H1 (cell line): ENCODE data around the gene PRR7. TPM values are rescaled to one million over a fixed set of nuclear protein-coding genes. Genes with fewer than 3 reads are reported as not detected.

Experiments used
- ASH2L ChIP-seq: fragments of 200-600, 300-600 bp; sonication (generic); IDR thresholded peaks from one replicate; pipeline ENCODE4 v1.7.1; 2017; ENCODE audit warnings: low read length
- BACH1 ChIP-seq: IDR thresholded peaks from 2 replicates; pipeline ENCODE4 v1.6.1; 2012; ENCODE audit warnings: low read length, improper control_type of control experiment
- BRCA1 ChIP-seq: IDR thresholded peaks from 2 replicates; pipeline ENCODE4 v1.6.1; 2012; ENCODE audit warnings: low read depth, low read length, improper control_type of control experiment
- CHD1 ChIP-seq: IDR thresholded peaks from 2 replicates; pipeline ENCODE4 v1.6.1; 2012; ENCODE audit warnings: low read depth, low read length, improper control_type of control experiment
- EGR1 ChIP-seq: IDR thresholded peaks from 2 replicates; pipeline ENCODE4 v1.6.1; 2011; ENCODE audit warnings: low read depth, low read length, borderline replicate concordance
- GTF2F1 ChIP-seq: IDR thresholded peaks from 2 replicates; pipeline ENCODE4 v1.6.1; 2012; ENCODE audit warnings: low read depth, low read length, improper control_type of control experiment, borderline replicate concordance
- HDAC2 ChIP-seq, 2 experiments: fragments of 300-600 bp in 1 of 2; sonication (generic) in 1 of 2; IDR thresholded peaks; 2 replicates each; pipeline ENCODE4 v1.6.1; 2011 to 2012; ENCODE audit warnings: low read depth in 2 of 2, low read length in 2 of 2, mild to moderate bottlenecking in 2 of 2, moderate library complexity in 2 of 2, borderline replicate concordance in 1 of 2, inconsistent platforms in 1 of 2
- JUN ChIP-seq: IDR thresholded peaks from 2 replicates; pipeline ENCODE4 v1.6.1; 2011; ENCODE audit warnings: low read depth, mild to moderate bottlenecking, improper control_type of control experiment, low read length
- KDM5A ChIP-seq: fragments of 200-600 bp; IDR thresholded peaks from 2 replicates; pipeline ENCODE4 v1.7.1; 2012; ENCODE audit warnings: mild to moderate bottlenecking, low read length, inconsistent platforms, mixed read lengths
- MAFK ChIP-seq: IDR thresholded peaks from 2 replicates; pipeline ENCODE4 v1.6.1; 2012; ENCODE audit warnings: low read depth, mild to moderate bottlenecking, improper control_type of control experiment, low read length
- RBBP5 ChIP-seq: IDR thresholded peaks from 2 replicates; pipeline ENCODE4 v1.7.1; 2012; ENCODE audit warnings: low read depth, mild to moderate bottlenecking, inconsistent platforms, low read length, moderate library complexity, borderline replicate concordance
- RXRA ChIP-seq: IDR thresholded peaks from 2 replicates; pipeline ENCODE4 v1.6.1; 2011; ENCODE audit warnings: low read depth, mild to moderate bottlenecking, low read length, moderate library complexity; ENCODE audit not compliant: insufficient read depth
- SP2 ChIP-seq: IDR thresholded peaks from 2 replicates; pipeline ENCODE4 v1.6.1; 2012; ENCODE audit warnings: mild to moderate bottlenecking, low read length, inconsistent platforms
- SRF ChIP-seq: IDR thresholded peaks from 2 replicates; pipeline ENCODE4 v1.6.1; 2011; ENCODE audit warnings: mild to moderate bottlenecking, low read depth, low read length, moderate library complexity
- YY1 ChIP-seq: IDR thresholded peaks from 2 replicates; pipeline ENCODE4 v1.6.1; 2011; ENCODE audit warnings: low read depth, mild to moderate bottlenecking, low read length
- polyA plus RNA-seq, 7 experiments: library from polyadenylated mRNA; depleted of rRNA in 3 of 7; stranded (reverse) in 5 of 7; unstranded in 2 of 7; fragments of >200 nt in 5 of 7; fragments of 200-250 nt in 2 of 7; gene quantifications; 1 replicate in 5 of 7; 2 replicates in 1 of 7; 4 replicates in 1 of 7; pipeline versions ENCODE4 v1.2.1 to v1.2.3, GENCODE V29; 2011 to 2013; ENCODE audit warnings: missing spikeins in 2 of 7, mixed read lengths in 2 of 7
- total RNA-seq: library from RNA; stranded (reverse); fragmentation: NEBNext Ultra II Directional; extraction: Animal tissue kit (Norgen Biotek cat#: 25700); gene quantifications from 2 replicates; pipeline ENCODE4 v1.2.1, GENCODE V29; 2021
- TF ChIP-seq, protein P1 (sequence below), 3 experiments: IDR thresholded peaks; 1 replicate in 2 of 3; 2 replicates in 1 of 3; pipeline versions ENCODE4 v1.5.1 to v1.6.1; 2011; ENCODE audit warnings: low read length in 3 of 3, mild to moderate bottlenecking in 3 of 3, inconsistent platforms in 2 of 3, low read depth in 1 of 3, moderate library complexity in 1 of 3; ENCODE audit not compliant: insufficient read depth in 1 of 3; ENCODE audit errors: control extremely low read depth in 1 of 3

PRR7 gene
- total and polyA plus RNA-seq, 2 of the 8 experiments (the other 6 are each of a cell fraction or from before 2014, with no cell fraction given), result 8.0 to 11.8 TPM

DNA sequence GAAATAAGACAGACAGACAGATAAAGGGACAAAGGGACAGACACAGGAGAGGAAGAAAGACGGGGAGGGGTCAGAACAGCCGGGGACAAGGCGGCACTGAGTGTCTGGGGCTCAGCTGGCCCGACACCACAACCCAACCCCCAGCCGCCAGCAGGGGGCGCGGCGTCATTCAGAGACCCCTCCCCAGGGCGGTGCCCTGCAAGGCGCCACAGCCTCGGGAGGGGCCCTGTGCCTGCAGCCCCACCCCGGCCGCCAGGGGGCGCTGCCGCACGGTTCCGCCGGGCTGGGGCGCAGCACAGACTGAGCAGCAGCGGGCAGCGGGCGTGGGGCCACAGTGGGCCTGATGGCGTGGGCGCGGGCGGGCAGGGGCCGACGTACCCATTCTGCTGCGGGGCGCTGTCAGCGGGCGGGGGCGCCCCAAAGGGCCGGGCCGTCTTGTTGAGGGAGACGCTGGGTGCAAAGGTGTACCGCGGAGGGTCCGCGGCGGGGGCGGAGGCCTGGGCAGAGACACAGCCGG, 44.9 kb downstream of the PRR7 start (continued):
- TF ChIP-seq MAFK (no peak), YY1 (peak; percentile 72; the same call in 1 of the 2 replicates), SRF (0 out of 2 replicates have a peak, but pooled peaks have one; percentile 9), JUN (no peak), SP2 (no peak), KDM5A (no peak), BRCA1 (no peak), HDAC2 (IDR thresholded peaks at IDR 0.05; ENCODE audit: borderline replicate concordance in 1 of 2, low read depth in 2 of 2, low read length in 2 of 2) (no peak), ASH2L (no peak), CHD1 (no peak), EGR1 (no peak), GTF2F1 (no peak), RBBP5 (no peak), RXRA (no peak), BACH1 (no peak)
- TF ChIP-seq, protein P1, sequence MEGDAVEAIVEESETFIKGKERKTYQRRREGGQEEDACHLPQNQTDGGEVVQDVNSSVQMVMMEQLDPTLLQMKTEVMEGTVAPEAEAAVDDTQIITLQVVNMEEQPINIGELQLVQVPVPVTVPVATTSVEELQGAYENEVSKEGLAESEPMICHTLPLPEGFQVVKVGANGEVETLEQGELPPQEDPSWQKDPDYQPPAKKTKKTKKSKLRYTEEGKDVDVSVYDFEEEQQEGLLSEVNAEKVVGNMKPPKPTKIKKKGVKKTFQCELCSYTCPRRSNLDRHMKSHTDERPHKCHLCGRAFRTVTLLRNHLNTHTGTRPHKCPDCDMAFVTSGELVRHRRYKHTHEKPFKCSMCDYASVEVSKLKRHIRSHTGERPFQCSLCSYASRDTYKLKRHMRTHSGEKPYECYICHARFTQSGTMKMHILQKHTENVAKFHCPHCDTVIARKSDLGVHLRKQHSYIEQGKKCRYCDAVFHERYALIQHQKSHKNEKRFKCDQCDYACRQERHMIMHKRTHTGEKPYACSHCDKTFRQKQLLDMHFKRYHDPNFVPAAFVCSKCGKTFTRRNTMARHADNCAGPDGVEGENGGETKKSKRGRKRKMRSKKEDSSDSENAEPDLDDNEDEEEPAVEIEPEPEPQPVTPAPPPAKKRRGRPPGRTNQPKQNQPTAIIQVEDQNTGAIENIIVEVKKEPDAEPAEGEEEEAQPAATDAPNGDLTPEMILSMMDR (IDR thresholded peaks at IDR 0.05; ENCODE audit: control extremely low read depth in 1 of 3, insufficient read depth in 1 of 3, low read depth in 1 of 3, low read length in 3 of 3), result peak in 2 of 3 experiments; percentile 99; a peak in 3 of 4 replicates
